ENCODE data around the gene CRMP1. TPM values are rescaled to one million over a fixed set of nuclear protein-coding genes. Genes with fewer than 3 reads are reported as not detected.

The CRMP1 gene
- total RNA-seq, 2 donors from 2014 or later: not detected

- no peak for ATAC-seq
- peaks cover 5 to 17% of the 10 kb centered on the region in 2 donors for H3K9me3 Mint-ChIP-seq
Observed at GRCh38 chr4:5897674-5898073, 4.8 kb upstream of the CRMP1 start.

GRCh38 chr4:5895287-5895686, 2.4 kb upstream of the CRMP1 start:
- peaks cover 5 to 21% of the 10 kb centered on the region in 2 donors for H3K9me3 Mint-ChIP-seq
- H3K27ac Mint-ChIP-seq: no peak overlapping the region
- ATAC-seq (no peak), DNase-seq (ENCODE audit: low spot score in 2 of 2) (no peak)
- H3K36me3 Mint-ChIP-seq: peaks cover 9 to 17% of the 10 kb centered on the region in 2 donors

More at GRCh38 chr4:5897674-5898073, 4.8 kb upstream of the CRMP1 start:
- Mint-ChIP-seq H3K27ac (no peak overlapping the region), H3K36me3 (peaks cover 0 to 6% of the 10 kb centered on the region in 2 donors)
- no peak for DNase-seq (ENCODE audit: low spot score in 2 of 2)

- ATAC-seq (no peak), DNase-seq (ENCODE audit: low spot score in 2 of 2) (no peak)
- Mint-ChIP-seq H3K9me3 (peaks cover 5 to 21% of the 10 kb centered on the region in 2 donors), H3K36me3 (peaks cover 9 to 25% of the 10 kb centered on the region in 2 donors), H3K27ac (no peak overlapping the region)
Observed at GRCh38 chr4:5894266-5894665, 1.4 kb upstream of the CRMP1 start.

- ATAC-seq: no peak
- H3K27ac Mint-ChIP-seq: no peak overlapping the region
- DNase-seq (ENCODE audit: low spot score in 2 of 2): no peak
- peaks cover 9 to 30% of the 10 kb centered on the region in 2 donors for H3K36me3 Mint-ChIP-seq
- H3K9me3 Mint-ChIP-seq: peaks cover 2 to 18% of the 10 kb centered on the region in 2 donors
Observed at GRCh38 chr4:5893591-5893990, 705 bp upstream of the CRMP1 start.

- Mint-ChIP-seq H3K36me3 (peaks cover 9 to 30% of the 10 kb centered on the region in 2 donors), H3K27ac (no peak overlapping the region), H3K9me3 (peaks cover 0 to 15% of the 10 kb centered on the region in 2 donors)
- DNase-seq (ENCODE audit: low spot score in 2 of 2): no peak
- no peak for ATAC-seq
Observed at GRCh38 chr4:5892323-5893003, 423 bp downstream of the CRMP1 start.

GRCh38 chr4:5891563-5892322, 1.1 kb downstream of the CRMP1 start:
- Mint-ChIP-seq H3K36me3 (peaks cover 9 to 30% of the 10 kb centered on the region in 2 donors), H3K9me3 (peaks cover 0 to 11% of the 10 kb centered on the region in 2 donors), H3K27ac (no peak overlapping the region)
- no peak for DNase-seq (ENCODE audit: low spot score in 2 of 2)
- ATAC-seq: no peak

- Mint-ChIP-seq H3K36me3 (peaks cover 9 to 30% of the 10 kb centered on the region in 2 donors), H3K9me3 (peaks cover 0 to 11% of the 10 kb centered on the region in 2 donors), H3K27ac (no peak overlapping the region)
- DNase-seq (ENCODE audit: low spot score in 2 of 2) (no peak), ATAC-seq (no peak)
Observed at GRCh38 chr4:5890063-5890727, 2.7 kb downstream of the CRMP1 start.

DNA sequence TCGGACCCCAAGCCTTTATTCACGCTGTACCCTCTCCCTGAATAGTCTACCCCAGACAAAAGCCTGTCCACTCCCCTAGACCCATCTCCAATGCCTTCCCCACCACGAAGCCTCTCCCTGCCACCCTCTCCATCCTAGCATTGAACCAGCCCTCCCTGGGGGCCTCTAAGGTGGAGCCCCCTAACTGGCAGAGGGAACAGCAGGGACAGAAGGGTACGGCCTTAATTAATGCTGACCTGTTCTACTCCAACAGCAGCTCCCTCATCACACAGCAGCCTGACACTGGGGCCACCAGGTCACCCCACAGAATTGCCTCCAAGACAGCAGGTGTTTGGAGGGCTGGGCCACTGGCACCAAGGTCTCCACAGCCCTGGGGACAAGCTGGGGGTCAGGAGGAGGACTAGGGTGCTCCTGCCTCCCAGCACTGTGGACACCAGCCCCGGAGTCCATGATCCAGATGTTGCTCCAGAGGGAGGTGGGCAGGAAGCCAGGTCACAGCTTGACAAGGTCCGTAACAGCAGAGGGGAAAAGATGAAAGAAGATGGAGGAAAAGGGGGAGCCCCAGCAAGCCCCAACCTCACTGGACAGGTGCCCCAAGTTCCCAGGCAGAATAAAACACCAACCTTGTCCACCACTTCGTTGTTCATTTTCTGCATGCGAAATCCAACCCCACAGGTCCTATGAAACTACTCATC, 3.7 kb downstream of the CRMP1 start:
- Mint-ChIP-seq H3K27ac (no peak overlapping the region), H3K9me3 (peaks cover 0 to 14% of the 10 kb centered on the region in 2 donors), H3K36me3 (peaks cover 9 to 30% of the 10 kb centered on the region in 2 donors)
- DNase-seq (ENCODE audit: low spot score in 2 of 2): no peak
- ATAC-seq: no peak

DNA sequence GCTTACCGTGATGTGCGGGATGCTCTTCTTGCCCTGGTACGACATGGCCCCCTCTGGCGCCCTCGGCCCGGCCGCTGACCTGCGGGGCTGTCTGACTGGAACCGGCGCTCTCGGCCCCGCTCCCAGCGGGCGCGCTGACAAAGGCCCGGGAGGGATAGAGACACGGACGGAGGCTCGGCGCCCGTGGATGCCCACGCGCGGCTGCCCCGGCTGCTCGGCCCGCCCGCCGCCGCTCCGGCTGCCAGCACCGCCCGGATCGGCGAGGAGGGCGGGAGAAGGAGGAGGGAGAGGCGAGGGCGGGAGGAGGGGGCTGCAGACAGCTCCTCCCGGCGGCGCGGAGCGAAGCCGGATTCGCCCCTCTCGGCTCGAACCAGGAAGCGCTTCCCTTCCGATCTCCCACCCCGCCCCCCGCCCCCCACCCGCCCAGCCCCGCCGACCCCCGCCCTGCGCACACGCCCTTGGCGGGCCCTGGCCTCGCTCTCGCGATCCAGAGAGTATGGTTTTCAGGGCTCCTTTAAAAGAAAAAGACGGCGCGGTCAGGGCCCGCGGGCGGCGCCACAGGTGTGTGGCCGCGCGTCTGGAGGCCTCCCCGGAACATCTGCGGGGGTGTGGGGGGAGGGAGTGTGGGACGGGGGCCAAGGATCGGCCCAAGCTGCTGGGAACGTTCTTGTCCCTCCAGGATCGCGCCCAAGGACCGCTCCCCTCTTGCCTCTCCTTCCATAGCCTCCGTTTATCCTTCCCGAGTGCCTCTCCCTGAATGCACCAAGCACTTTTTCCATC, 4.5 kb downstream of the CRMP1 start:
- no peak for ATAC-seq

GRCh38 chr4:5887361-5888221, 5.3 kb downstream of the CRMP1 start:
- ATAC-seq: no peak
- no peak overlapping the region for H3K27ac Mint-ChIP-seq
- peaks cover 0 to 8% of the 10 kb centered on the region in 2 donors for H3K9me3 Mint-ChIP-seq
- H3K36me3 Mint-ChIP-seq: peaks cover 9 to 24% of the 10 kb centered on the region in 2 donors
- DNase-seq (ENCODE audit: low spot score in 2 of 2): no peak

More for the DNA sequence above, 4.5 kb downstream of the CRMP1 start:
- H3K27ac Mint-ChIP-seq: no peak overlapping the region
- DNase-seq (ENCODE audit: low spot score in 2 of 2): no peak
- peaks cover 0 to 11% of the 10 kb centered on the region in 2 donors for H3K9me3 Mint-ChIP-seq
- peaks cover 9 to 27% of the 10 kb centered on the region in 2 donors for H3K36me3 Mint-ChIP-seq

DNA sequence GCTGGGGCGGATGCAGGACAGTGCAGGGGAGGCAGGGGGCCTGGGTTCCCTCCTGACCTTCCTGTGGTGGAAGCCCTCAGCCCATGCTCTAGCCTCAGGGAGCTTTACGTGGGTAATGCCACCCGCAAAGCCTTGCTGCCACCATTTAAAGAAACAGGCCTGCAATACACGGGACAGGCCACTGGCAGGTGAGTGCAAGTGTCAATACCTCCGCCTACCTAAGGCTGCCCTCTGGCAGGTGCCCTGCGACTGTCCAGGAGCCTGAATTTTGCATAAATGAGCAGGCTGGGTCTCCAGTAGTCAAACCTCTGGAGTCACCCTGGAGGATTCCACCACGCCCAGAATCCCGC, 5.9 kb downstream of the CRMP1 start:
- H3K27ac Mint-ChIP-seq: no peak overlapping the region

DNA sequence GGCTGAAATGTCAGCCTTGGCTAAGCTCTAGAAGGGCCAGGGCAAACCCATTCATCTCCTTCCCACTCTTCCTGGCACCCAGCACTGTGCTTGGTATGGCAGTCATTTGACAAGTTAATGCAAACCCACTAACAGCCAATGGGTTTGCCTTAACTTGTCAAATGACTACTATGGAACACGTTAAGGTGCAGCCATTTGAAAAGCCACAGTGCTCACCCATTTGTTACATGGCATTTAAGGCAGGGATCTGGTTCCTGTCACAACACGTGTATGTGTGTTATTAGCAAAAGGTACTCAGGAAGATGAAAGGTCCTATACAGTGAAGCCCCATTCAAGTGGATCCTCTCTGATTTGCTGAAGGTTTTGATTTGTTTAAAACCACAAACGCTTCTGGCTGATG, 7.2 kb downstream of the CRMP1 start:
- DNase-seq (ENCODE audit: low spot score in 2 of 2): no peak
- no peak for ATAC-seq
- H3K36me3 Mint-ChIP-seq: peaks cover 0 to 13% of the 10 kb centered on the region in 2 donors
- peaks cover 0 to 4% of the 10 kb centered on the region in 2 donors for H3K9me3 Mint-ChIP-seq
- no peak overlapping the region for H3K27ac Mint-ChIP-seq

More for the DNA sequence above, 5.9 kb downstream of the CRMP1 start:
- ATAC-seq (no peak), DNase-seq (ENCODE audit: low spot score in 2 of 2) (no peak)
- peaks cover 0 to 8% of the 10 kb centered on the region in 2 donors for H3K9me3 Mint-ChIP-seq
- H3K36me3 Mint-ChIP-seq: peaks cover 9 to 24% of the 10 kb centered on the region in 2 donors

- H3K9me3 Mint-ChIP-seq: peaks cover 0 to 4% of the 10 kb centered on the region in 2 donors
- ATAC-seq: no peak
- no peak overlapping the region for H3K27ac Mint-ChIP-seq
- DNase-seq (ENCODE audit: low spot score in 2 of 2): no peak
- peaks cover 0 to 11% of the 10 kb centered on the region in 2 donors for H3K36me3 Mint-ChIP-seq
Observed at GRCh38 chr4:5884796-5885195, 8.1 kb downstream of the CRMP1 start.

DNA sequence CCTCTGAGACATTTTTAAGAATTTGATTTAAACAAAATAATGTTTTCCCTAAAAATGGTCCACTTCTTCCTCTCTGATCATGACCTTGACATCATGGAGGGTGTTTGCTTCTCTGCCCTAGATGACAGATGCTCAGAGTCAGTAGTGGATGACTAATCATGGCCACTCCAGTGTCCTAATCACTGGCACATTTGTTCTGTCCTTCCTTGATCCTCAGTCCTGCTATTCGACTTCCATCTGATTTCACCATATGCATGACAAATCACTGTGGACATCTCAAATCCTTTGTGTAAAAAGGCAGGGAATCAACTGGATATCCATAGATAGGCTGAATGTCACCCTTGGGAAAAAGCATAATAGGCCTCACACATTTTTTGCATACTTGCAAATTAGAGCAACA, 9.0 kb downstream of the CRMP1 start:
- DNase-seq (ENCODE audit: low spot score in 2 of 2) (no peak), ATAC-seq (no peak)
- peaks cover 0 to 8% of the 10 kb centered on the region in 2 donors for H3K9me3 Mint-ChIP-seq
- H3K36me3 Mint-ChIP-seq: peaks cover 0 to 2% of the 10 kb centered on the region in 2 donors
- H3K27ac Mint-ChIP-seq: no peak overlapping the region

GRCh38 chr4:5882947-5883346, 9.9 kb downstream of the CRMP1 start:
- Mint-ChIP-seq H3K9me3 (peaks cover 0 to 9% of the 10 kb centered on the region in 2 donors), H3K27ac (no peak overlapping the region), H3K36me3 (no peaks in the 10 kb centered on the region)
- ATAC-seq (no peak), DNase-seq (ENCODE audit: low spot score in 2 of 2) (no peak)

Measured in activated naive CD4-positive, alpha-beta T cell treated with anti-CD3 and anti-CD28 coated beads, Interleukin-2, amount 50 U/mL, for 72 hours (primary cell).